ENCODE measurements around the gene TNFRSF8. TPM values are rescaled to one million over a fixed set of nuclear protein-coding genes. Genes with fewer than 3 reads are reported as not detected.

Gene TNFRSF8
- polyA plus RNA-seq, 1 donor (not counting 4 experiments of a cell fraction or from before 2014, with no cell fraction given): 0.03 TPM

GRCh38 chr1:12188115-12188514 lies 125.0 kb downstream of the TNFRSF8 start:
- Histone ChIP-seq H3K9ac (ENCODE audit: control insufficient read depth, extremely low read depth, insufficient read depth, low read length) (no peak overlapping the region), H3K36me3 (ENCODE audit: control insufficient read depth in 2 of 2, extremely low read depth in 1 of 2, insufficient read depth in 2 of 2, low read length in 2 of 2) (no peaks in the 10 kb centered on the region), H3K4me1 (ENCODE audit: control insufficient read depth, extremely low read depth, insufficient read depth, low read length) (no peaks in the 10 kb centered on the region), H3K79me2 (ENCODE audit: control insufficient read depth, insufficient read depth, low read length) (no peaks in the 10 kb centered on the region), H3K27ac (ENCODE audit: control insufficient read depth, insufficient read depth, low read length) (no peak overlapping the region), H3K27me3 (ENCODE audit: control insufficient read depth, extremely low read depth, insufficient read depth, low read length) (peaks cover 35% of the 10 kb centered on the region), H3K4me2 (ENCODE audit: control insufficient read depth, extremely low read depth, insufficient read depth, low read depth, low read length) (no peak overlapping the region), H4K20me1 (ENCODE audit: control insufficient read depth, extremely low read depth, insufficient read depth, low read length) (no peaks in the 10 kb centered on the region), H2AFZ (ENCODE audit: control insufficient read depth, low read length) (no peak overlapping the region), H3K4me3 (ENCODE audit: control insufficient read depth in 2 of 3, extremely low read depth in 1 of 3, insufficient read depth in 2 of 3, low read depth in 1 of 3, low read length in 3 of 3) (no peak overlapping the region), H3K9me1 (ENCODE audit: control insufficient read depth, extremely low read depth, insufficient read depth, low read length) (no peaks in the 10 kb centered on the region), H3K9me3 (ENCODE audit: control insufficient read depth, low read depth, low read length) (no peaks in the 10 kb centered on the region)
- TF ChIP-seq EZH2 (IDR thresholded peaks at IDR 0.05; ENCODE audit: low read length) (no peak), CTCF (optimal IDR thresholded peaks at IDR 0.05 in 1 of 3, IDR thresholded peaks at IDR 0.05 in 1 of 3, conservative IDR thresholded peaks at IDR 0.05 in 1 of 3; ENCODE audit: extremely low read depth in 1 of 3, insufficient read depth in 2 of 3, low read length in 3 of 3) (no peak)
- dilution Hi-C loops (cut with MboI; ENCODE audit: extremely low pct_ligation_motif_present, low sequenced_read_pairs): no loop called here
- FAIRE-seq (no peak), DNase-seq (ENCODE audit: low read depth, low spot score) (no peak)

DNA sequence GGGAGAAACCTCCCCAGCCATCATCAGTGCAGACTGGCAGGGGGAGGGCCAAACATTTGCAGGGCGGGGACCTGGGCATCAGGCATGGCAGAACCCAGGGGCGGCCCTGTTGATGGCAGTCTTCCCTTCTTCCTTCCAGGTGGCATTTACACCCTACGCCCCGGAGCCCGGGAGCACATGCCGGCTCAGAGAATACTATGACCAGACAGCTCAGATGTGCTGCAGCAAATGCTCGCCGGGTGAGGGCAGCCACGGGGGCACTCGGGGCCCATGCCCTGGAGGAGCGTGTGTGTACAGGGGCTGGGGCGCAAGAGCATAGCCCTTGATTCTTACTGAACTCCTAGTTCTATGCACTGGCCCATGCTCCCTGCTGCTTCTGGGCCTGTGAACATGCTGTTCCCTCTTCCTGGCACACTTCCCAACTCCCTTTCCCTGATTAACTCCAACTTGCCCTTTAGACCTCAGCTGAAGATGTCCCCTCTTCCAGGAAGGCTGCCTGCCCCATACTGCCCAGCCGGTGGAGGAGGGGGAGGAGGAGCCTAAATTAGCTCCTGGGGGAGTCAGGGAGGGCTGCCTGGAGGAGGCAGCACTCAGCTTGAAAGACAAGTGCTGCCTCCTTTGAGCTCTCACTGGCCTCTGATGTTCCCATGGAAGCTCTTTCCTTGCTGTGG lies 125.7 kb downstream of the TNFRSF8 start:
- Histone ChIP-seq H3K9me3 (ENCODE audit: control insufficient read depth, low read depth, low read length) (no peaks in the 10 kb centered on the region), H3K27ac (ENCODE audit: control insufficient read depth, insufficient read depth, low read length) (no peak overlapping the region), H3K79me2 (ENCODE audit: control insufficient read depth, insufficient read depth, low read length) (no peaks in the 10 kb centered on the region), H3K27me3 (ENCODE audit: control insufficient read depth, extremely low read depth, insufficient read depth, low read length) (peaks cover 37% of the 10 kb centered on the region), H3K4me2 (ENCODE audit: control insufficient read depth, extremely low read depth, insufficient read depth, low read depth, low read length) (no peak overlapping the region), H3K4me1 (ENCODE audit: control insufficient read depth, extremely low read depth, insufficient read depth, low read length) (no peaks in the 10 kb centered on the region), H3K36me3 (ENCODE audit: control insufficient read depth in 2 of 2, extremely low read depth in 1 of 2, insufficient read depth in 2 of 2, low read length in 2 of 2) (no peaks in the 10 kb centered on the region), H2AFZ (ENCODE audit: control insufficient read depth, low read length) (no peak overlapping the region), H3K4me3 (ENCODE audit: control insufficient read depth in 2 of 3, extremely low read depth in 1 of 3, insufficient read depth in 2 of 3, low read depth in 1 of 3, low read length in 3 of 3) (no peak overlapping the region), H3K9ac (ENCODE audit: control insufficient read depth, extremely low read depth, insufficient read depth, low read length) (no peak overlapping the region), H4K20me1 (ENCODE audit: control insufficient read depth, extremely low read depth, insufficient read depth, low read length) (no peaks in the 10 kb centered on the region), H3K9me1 (ENCODE audit: control insufficient read depth, extremely low read depth, insufficient read depth, low read length) (no peaks in the 10 kb centered on the region)
- TF ChIP-seq EZH2 (IDR thresholded peaks at IDR 0.05; ENCODE audit: low read length) (no peak), CTCF (optimal IDR thresholded peaks at IDR 0.05 in 1 of 3, IDR thresholded peaks at IDR 0.05 in 1 of 3, conservative IDR thresholded peaks at IDR 0.05 in 1 of 3; ENCODE audit: extremely low read depth in 1 of 3, insufficient read depth in 2 of 3, low read length in 3 of 3) (no peak)
- dilution Hi-C loops (cut with MboI; ENCODE audit: extremely low pct_ligation_motif_present, low sequenced_read_pairs): no loop called here
- no peak for FAIRE-seq
- no peak for DNase-seq (ENCODE audit: low read depth, low spot score)

Data from keratinocyte (primary cell).